A549 (cell line): ENCODE measurements around the gene PIK3CD. TPM values are rescaled to one million over a fixed set of nuclear protein-coding genes. Genes with fewer than 3 reads are reported as not detected.

Source experiments
- ATAC-seq, 2 experiments: fragments of 200-7000 bp in 1 of 2; fragments of >200 bp in 1 of 2; cut with Nextera tagmentation in 1 of 2; cut with Tn5 transposase in 1 of 2; 3 replicates each; pipeline versions ENCODE4 v1.8.0 to v1.9.1; 2018 to 2020; ENCODE audit warnings: mild to moderate bottlenecking in 1 of 2, moderate library complexity in 1 of 2
- CTCF ChIA-PET: fragments of 300-600 bp; sonication (Branson Sonifier 250); formaldehyde crosslinking; extraction: SDS; loops from one replicate; lab custom pipeline; 2021; ENCODE audit warnings: antibody characterized with exemption, inconsistent platforms; lab: Yijun Ruan, JAX
- POLR2A ChIA-PET: fragments of 350-600 bp; formaldehyde crosslinking; extraction: SDS; loops from one replicate; lab custom pipeline; 2021; ENCODE audit warnings: antibody characterized with exemption, inconsistent platforms; lab: Yijun Ruan, JAX
- DNase-seq, 2 experiments: peaks; one replicate each; pipeline versions ENCODE4 v3.0.0 to v3.0.0-alpha.2; 2011 to 2016; ENCODE audit warnings: low read depth in 1 of 2, low spot score in 1 of 2
- FAIRE-seq: peaks from 2 replicates; lab custom pipeline; 2011; peaks lifted over from hg19 to GRCh38; lab: Jason Lieb, UNC
- H3K27ac ChIP-seq, 2 experiments: fragments of >200 bp; sonication (Bioruptor Twin); formaldehyde crosslinking; 3 replicates each; pipeline ENCODE4 v1.5.1; 2016 to 2017
- H3K4me1 ChIP-seq: fragments of >200 bp; sonication (Bioruptor Twin); formaldehyde crosslinking; 3 replicates; pipeline ENCODE4 v1.6.1; 2016
- H3K4me2 ChIP-seq: fragments of >200 bp; sonication (Bioruptor Twin); formaldehyde crosslinking; 3 replicates; pipeline ENCODE4 v1.6.1; 2016
- H3K4me3 ChIP-seq: fragments of >200 bp; sonication (Bioruptor Twin); formaldehyde crosslinking; 3 replicates; pipeline ENCODE4 v1.5.1; 2016
- H3K9me3 ChIP-seq: fragments of >200 bp; sonication (Bioruptor Twin); formaldehyde crosslinking; 3 replicates; pipeline ENCODE4 v1.6.1; 2016
- CBX2 ChIP-seq: fragments of 200-600 bp; sonication (generic); IDR thresholded peaks from 2 replicates; pipeline ENCODE4 v1.6.1; 2016; ENCODE audit warnings: low read depth, mild to moderate bottlenecking, borderline replicate concordance
- CBX8 ChIP-seq: fragments of 200-600 bp; sonication (generic); IDR thresholded peaks from 2 replicates; pipeline ENCODE4 v1.6.1; 2016
- CHD4 ChIP-seq: fragments of 200-600 bp; sonication (generic); IDR thresholded peaks from 2 replicates; pipeline ENCODE4 v1.6.1; 2016; ENCODE audit warnings: antibody characterized with exemption, mild to moderate bottlenecking, borderline replicate concordance
- EHF ChIP-seq: fragments of 250-450 bp; sonication (Bioruptor Pico); IDR thresholded peaks from 2 replicates; pipeline ENCODE4 v1.5.0; 2020; ENCODE audit warnings: mild to moderate bottlenecking
- FOSL2 ChIP-seq, 2 experiments: fragments of 450-650 bp in 1 of 2; fragments of >200 bp in 1 of 2; sonication (Bioruptor Twin) in 1 of 2; formaldehyde crosslinking; IDR thresholded peaks; 2 replicates each; pipeline versions ENCODE4 v1.5.0 to v1.6.1; 2016 to 2020; ENCODE audit warnings: mild to moderate bottlenecking in 1 of 2, moderate library complexity in 1 of 2
- FOXS1 ChIP-seq: fragments of 250-450 bp; sonication (Bioruptor Pico); IDR thresholded peaks from 2 replicates; pipeline ENCODE4 v1.5.0; 2020; ENCODE audit warnings: mild to moderate bottlenecking, moderate library complexity
- HMGXB4 ChIP-seq: fragments of 250-450 bp; sonication (Bioruptor Pico); IDR thresholded peaks from 2 replicates; pipeline ENCODE4 v1.5.0; 2021; ENCODE audit warnings: mild to moderate bottlenecking, moderate library complexity, borderline replicate concordance
- HOXB5 ChIP-seq: fragments of 250-450 bp; sonication (Bioruptor Pico); IDR thresholded peaks from 2 replicates; pipeline ENCODE4 v1.5.0; 2020; ENCODE audit warnings: mild to moderate bottlenecking, moderate library complexity
- JUNB ChIP-seq: fragments of >200 bp; sonication (Bioruptor Twin); formaldehyde crosslinking; IDR thresholded peaks from 2 replicates; pipeline ENCODE4 v1.6.1; 2016
- MAZ ChIP-seq: fragments of 150-350 bp; IDR thresholded peaks from 2 replicates; pipeline ENCODE4 v1.6.1; 2014; ENCODE audit warnings: antibody characterized with exemption, low read depth, low read length, borderline replicate concordance
- MYC ChIP-seq: IDR thresholded peaks from 2 replicates; pipeline ENCODE4 v1.6.1; 2012; ENCODE audit warnings: mild to moderate bottlenecking, inconsistent platforms, low read length, improper control_type of control experiment, borderline replicate concordance
- NFE2L2 ChIP-seq: fragments of 150-350 bp; conservative IDR thresholded peaks from 2 replicates; pipeline ENCODE4 v1.6.1; 2014; ENCODE audit warnings: low read length
- NPAS2 ChIP-seq: fragments of 250-450 bp; sonication (Bioruptor Pico); IDR thresholded peaks from 2 replicates; pipeline ENCODE4 v1.8.0; 2022; ENCODE audit warnings: mild to moderate bottlenecking, moderate library complexity, borderline replicate concordance
- PHF8 ChIP-seq: fragments of 200-600 bp; sonication (generic); IDR thresholded peaks from 2 replicates; pipeline ENCODE4 v1.6.1; 2016; ENCODE audit warnings: low read depth, mild to moderate bottlenecking, antibody characterized with exemption, moderate library complexity, borderline replicate concordance
- POLR2A ChIP-seq: IDR thresholded peaks from 2 replicates; pipeline ENCODE4 v1.6.1; 2012; ENCODE audit warnings: mild to moderate bottlenecking, low read length
- RNF2 ChIP-seq: fragments of 200-600 bp; sonication (generic); IDR thresholded peaks from 2 replicates; pipeline ENCODE4 v1.6.1; 2016; ENCODE audit warnings: low read depth, mild to moderate bottlenecking, antibody characterized with exemption, moderate library complexity, borderline replicate concordance
- SMC3 ChIP-seq: fragments of >200 bp; sonication (Bioruptor Twin); formaldehyde crosslinking; IDR thresholded peaks from 3 replicates; pipeline ENCODE4 v1.6.1; 2018; ENCODE audit warnings: inconsistent platforms
- TFCP2L1 ChIP-seq: fragments of 250-450 bp; sonication (Bioruptor Pico); IDR thresholded peaks from 2 replicates; pipeline ENCODE4 v1.5.0; 2021; ENCODE audit warnings: mild to moderate bottlenecking
- TP53 ChIP-seq: fragments of 250-450 bp; sonication (Bioruptor Pico); IDR thresholded peaks from 2 replicates; pipeline ENCODE4 v1.5.0; 2021; ENCODE audit warnings: mild to moderate bottlenecking, moderate library complexity
- ZSCAN20 ChIP-seq: fragments of 250-450 bp; sonication (Bioruptor Pico); IDR thresholded peaks from 2 replicates; pipeline ENCODE4 v1.8.0; 2022; ENCODE audit warnings: mild to moderate bottlenecking, moderate library complexity
- WGBS: methylation state at CpG from one replicate; pipeline ENCODE4 v1.1.6; 2017; ENCODE audit errors: missing lambda C conversion rate; 5-methylcytosine and 5-hydroxymethylcytosine counted together
- polyA plus RNA-seq, 4 experiments: library from polyadenylated mRNA; depleted of rRNA in 3 of 4; stranded (reverse); fragments of >200 nt; fragmentation: RNase III in 1 of 4; extraction: RNeasy Plus Mini Kit Qiagen cat#74134 plus additional on column Dnase treatment in 1 of 4; gene quantifications; 2 replicates in 3 of 4; 3 replicates in 1 of 4; pipeline ENCODE4 v1.2.3, GENCODE V29; 2011 to 2017
- TF ChIP-seq, protein P1 (sequence below): fragments of 200-600 bp; sonication (generic); IDR thresholded peaks from 2 replicates; pipeline ENCODE4 v1.6.1; 2016; ENCODE audit warnings: antibody characterized with exemption, mild to moderate bottlenecking, moderate library complexity
- TF ChIP-seq, protein P2 (sequence below): IDR thresholded peaks from 2 replicates; pipeline ENCODE4 v1.6.1; 2012; ENCODE audit warnings: low read depth, borderline replicate concordance

PIK3CD gene
- polyA plus RNA-seq, 2 of the 4 experiments (the other 2 are of a cell fraction): 2.4 to 3.5 TPM

GRCh38 chr1:9731561-9731960, 80.0 kb downstream of the PIK3CD start:
- ATAC-seq: no peak
- DNase-seq: no peak
- Histone ChIP-seq H3K9me3 (no peaks in the 10 kb centered on the region), H3K4me3 (no peak overlapping the region), H3K4me2 (no peak overlapping the region), H3K27ac (no peak overlapping the region), H3K4me1 (no peaks in the 10 kb centered on the region)
- WGBS: 100% methylated on average over 1 of the region's 18 CpGs
- ChIA-PET CTCF (interaction anchor here (0.6 kb wide), 1 partner anchor 129 kb away, joined by 4 read pairs; no protein-coding TSS in a partner anchor), POLR2A (no interaction called here)
- no peak for FAIRE-seq
- TF ChIP-seq TFCP2L1 (CRISPR knock-in tag): no peak
- TF ChIP-seq HOXB5 (CRISPR knock-in tag): no peak
- no peak for TF ChIP-seq CHD4
- TF ChIP-seq, protein P1, sequence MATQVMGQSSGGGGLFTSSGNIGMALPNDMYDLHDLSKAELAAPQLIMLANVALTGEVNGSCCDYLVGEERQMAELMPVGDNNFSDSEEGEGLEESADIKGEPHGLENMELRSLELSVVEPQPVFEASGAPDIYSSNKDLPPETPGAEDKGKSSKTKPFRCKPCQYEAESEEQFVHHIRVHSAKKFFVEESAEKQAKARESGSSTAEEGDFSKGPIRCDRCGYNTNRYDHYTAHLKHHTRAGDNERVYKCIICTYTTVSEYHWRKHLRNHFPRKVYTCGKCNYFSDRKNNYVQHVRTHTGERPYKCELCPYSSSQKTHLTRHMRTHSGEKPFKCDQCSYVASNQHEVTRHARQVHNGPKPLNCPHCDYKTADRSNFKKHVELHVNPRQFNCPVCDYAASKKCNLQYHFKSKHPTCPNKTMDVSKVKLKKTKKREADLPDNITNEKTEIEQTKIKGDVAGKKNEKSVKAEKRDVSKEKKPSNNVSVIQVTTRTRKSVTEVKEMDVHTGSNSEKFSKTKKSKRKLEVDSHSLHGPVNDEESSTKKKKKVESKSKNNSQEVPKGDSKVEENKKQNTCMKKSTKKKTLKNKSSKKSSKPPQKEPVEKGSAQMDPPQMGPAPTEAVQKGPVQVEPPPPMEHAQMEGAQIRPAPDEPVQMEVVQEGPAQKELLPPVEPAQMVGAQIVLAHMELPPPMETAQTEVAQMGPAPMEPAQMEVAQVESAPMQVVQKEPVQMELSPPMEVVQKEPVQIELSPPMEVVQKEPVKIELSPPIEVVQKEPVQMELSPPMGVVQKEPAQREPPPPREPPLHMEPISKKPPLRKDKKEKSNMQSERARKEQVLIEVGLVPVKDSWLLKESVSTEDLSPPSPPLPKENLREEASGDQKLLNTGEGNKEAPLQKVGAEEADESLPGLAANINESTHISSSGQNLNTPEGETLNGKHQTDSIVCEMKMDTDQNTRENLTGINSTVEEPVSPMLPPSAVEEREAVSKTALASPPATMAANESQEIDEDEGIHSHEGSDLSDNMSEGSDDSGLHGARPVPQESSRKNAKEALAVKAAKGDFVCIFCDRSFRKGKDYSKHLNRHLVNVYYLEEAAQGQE: no peak
- no peak for TF ChIP-seq NFE2L2
- no peak for TF ChIP-seq FOXS1 (CRISPR knock-in tag)
- TF ChIP-seq POLR2A: no peak
- TF ChIP-seq TP53 (CRISPR knock-in tag): no peak
- TF ChIP-seq CBX8: no peak
- TF ChIP-seq MYC: no peak
- no peak for TF ChIP-seq HMGXB4 (CRISPR knock-in tag)

GRCh38 chr1:9732123-9732971, 80.8 kb downstream of the PIK3CD start:
- FAIRE-seq: no peak

More at GRCh38 chr1:9732123-9732971, 80.8 kb downstream of the PIK3CD start:
- no peaks in the 10 kb centered on the region for H3K9me3 ChIP-seq
- 86% methylated on average over 16 of the region's 18 CpGs for WGBS
- ATAC-seq: no peak; a peak in 1 of 6 replicates
- H3K4me3 ChIP-seq: no peak overlapping the region
- no peak overlapping the region for H3K27ac ChIP-seq
- H3K4me1 ChIP-seq: no peaks in the 10 kb centered on the region
- ChIA-PET POLR2A (no interaction called here), CTCF (interaction anchor here (0.6 kb wide), 1 partner anchor 128 kb away, joined by 4 read pairs; no protein-coding TSS in a partner anchor)
- TF ChIP-seq FOXS1 (CRISPR knock-in tag) (no peak), ZSCAN20 (CRISPR knock-in tag) (no peak), NPAS2 (CRISPR knock-in tag) (no peak), CBX2 (no peak), SMC3 (no peak), JUNB (no peak), RNF2 (no peak), FOSL2 (IDR thresholded peaks at IDR 0.05) (no peak), FOSL2 (CRISPR knock-in tag; IDR thresholded peaks at IDR 0.05) (no peak), POLR2A (no peak), PHF8 (no peak), MAZ (no peak), EHF (no peak)
- TF ChIP-seq, protein P2, sequence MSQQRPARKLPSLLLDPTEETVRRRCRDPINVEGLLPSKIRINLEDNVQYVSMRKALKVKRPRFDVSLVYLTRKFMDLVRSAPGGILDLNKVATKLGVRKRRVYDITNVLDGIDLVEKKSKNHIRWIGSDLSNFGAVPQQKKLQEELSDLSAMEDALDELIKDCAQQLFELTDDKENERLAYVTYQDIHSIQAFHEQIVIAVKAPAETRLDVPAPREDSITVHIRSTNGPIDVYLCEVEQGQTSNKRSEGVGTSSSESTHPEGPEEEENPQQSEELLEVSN: no peak
- no peak overlapping the region for H3K4me2 ChIP-seq
- DNase-seq: no peak
